B cell (primary cell): ENCODE measurements around the gene S1PR2. TPM values are rescaled to one million over a fixed set of nuclear protein-coding genes. Genes with fewer than 3 reads are reported as not detected.

Source experiments
- ATAC-seq: fragments of 200-7000 bp; cut with Tn5 transposase; one replicate; pipeline ENCODE4 v1.10.0; 2021; ENCODE audit warnings: low read depth, mild to moderate bottlenecking, moderate number of reproducible peaks, moderate library complexity
- CTCF ChIA-PET: fragments of 350-600 bp; sonication (Branson Sonifier 250); formaldehyde crosslinking; loops from one replicate; lab custom pipeline; 2021; ENCODE audit warnings: antibody characterized with exemption, inconsistent platforms; lab: Charles Lee
- POLR2A ChIA-PET: fragments of 350-600 bp; sonication (Branson Sonifier 250); formaldehyde crosslinking; loops from one replicate; lab custom pipeline; 2021; ENCODE audit warnings: antibody characterized with exemption; lab: Charles Lee
- DNase-seq: peaks from one replicate; pipeline ENCODE4 v3.0.0; 2013
- H2AFZ ChIP-seq: 2 replicates; pipeline ENCODE4 v1.6.1; 2012; ENCODE audit warnings: mild to moderate bottlenecking, low read depth, low read length; ENCODE audit not compliant: insufficient read depth, poor library complexity, severe bottlenecking
- H3K27ac ChIP-seq, 2 donors: 1 replicate in 1 of 2; 2 replicates in 1 of 2; pipeline ENCODE4 v1.5.1; 2012 to 2013; ENCODE audit warnings: low read length in 2 of 2, mild to moderate bottlenecking in 2 of 2, moderate library complexity in 1 of 2
- H3K27me3 ChIP-seq, 4 experiments: fragments of 200-600 bp in 1 of 4; sonication (generic) in 1 of 4; replicated peaks in 1 of 4; 1 replicate in 2 of 4; 2 replicates in 2 of 4; pipeline versions ENCODE4 v1.6.1 to v1.7.0; 2013 to 2016; ENCODE audit warnings: low read length in 3 of 4, mild to moderate bottlenecking in 2 of 4, mixed read lengths in 1 of 4, moderate library complexity in 1 of 4; ENCODE audit not compliant: insufficient read depth in 4 of 4, control insufficient read depth in 3 of 4; ENCODE audit errors: control extremely low read depth in 1 of 4
- H3K36me3 ChIP-seq, 2 experiments: replicated peaks in 1 of 2; 1 replicate in 1 of 2; 2 replicates in 1 of 2; pipeline versions ENCODE4 v1.6.1 to v1.7.1; 2013; ENCODE audit warnings: low read length in 1 of 2; ENCODE audit not compliant: insufficient read depth in 2 of 2, control insufficient read depth in 1 of 2; ENCODE audit errors: control extremely low read depth in 1 of 2, extremely low read depth in 1 of 2
- H3K4me1 ChIP-seq, 2 donors: fragments of 200-600 bp in 1 of 2; sonication (generic) in 1 of 2; 1 replicate in 1 of 2; 2 replicates in 1 of 2; pipeline versions ENCODE4 v1.5.1 to v1.6.1; 2013 to 2017; ENCODE audit warnings: low read length in 2 of 2; ENCODE audit not compliant: control insufficient read depth in 2 of 2, insufficient read depth in 2 of 2
- H3K4me2 ChIP-seq: replicated peaks from 2 replicates; pipeline ENCODE3; 2012; ENCODE audit warnings: mild to moderate bottlenecking, low read depth, low read length; ENCODE audit not compliant: poor library complexity, severe bottlenecking
- H3K4me3 ChIP-seq, 5 experiments: fragments of 200-600 bp in 1 of 5; sonication (generic) in 1 of 5; 1 replicate in 3 of 5; 2 replicates in 2 of 5; pipeline versions ENCODE4 v1.5.1 to v1.7.0; 2011 to 2016; ENCODE audit warnings: low read length in 4 of 5, mild to moderate bottlenecking in 4 of 5, low read depth in 2 of 5, control low read depth in 1 of 5, moderate library complexity in 1 of 5; ENCODE audit not compliant: insufficient read depth in 1 of 5; ENCODE audit errors: control extremely low read depth in 1 of 5, extremely low read depth in 1 of 5
- H3K79me2 ChIP-seq: fragments of 200-600 bp; sonication (generic); one replicate; pipeline ENCODE4 v1.6.0; 2016; ENCODE audit warnings: low read length; ENCODE audit not compliant: control insufficient read depth, insufficient read depth
- H3K9ac ChIP-seq: fragments of 200-600 bp; sonication (generic); 2 replicates; pipeline ENCODE4 v1.6.1; 2017; ENCODE audit warnings: mild to moderate bottlenecking, low read length, moderate library complexity
- H3K9me3 ChIP-seq, 3 donors: one replicate each; pipeline versions ENCODE4 v1.6.1 to v1.7.1; 2013; ENCODE audit warnings: low read length in 2 of 3; ENCODE audit not compliant: control insufficient read depth in 2 of 3, insufficient read depth in 1 of 3; ENCODE audit errors: control extremely low read depth in 1 of 3
- H4K20me1 ChIP-seq: 2 replicates; pipeline ENCODE4 v1.6.0; 2012; ENCODE audit warnings: mild to moderate bottlenecking, low read length; ENCODE audit not compliant: insufficient read depth, control insufficient read depth, poor library complexity, severe bottlenecking
- H3K27ac Mint-ChIP-seq: one replicate; pipeline ENCODE4 v1.8.0; 2021; ENCODE audit warnings: mixed read lengths
- H3K27me3 Mint-ChIP-seq: one replicate; pipeline ENCODE4 v1.8.0; 2021; ENCODE audit warnings: mixed read lengths
- H3K4me1 Mint-ChIP-seq: one replicate; pipeline ENCODE4 v1.8.0; 2021; ENCODE audit warnings: mixed read lengths
- H3K4me3 Mint-ChIP-seq: one replicate; pipeline ENCODE4 v1.8.0; 2021; ENCODE audit warnings: mixed read lengths
- H3K9me3 Mint-ChIP-seq: one replicate; pipeline ENCODE4 v1.8.0; 2022; ENCODE audit warnings: mixed read lengths; ENCODE audit not compliant: insufficient read depth
- EZH2 ChIP-seq: IDR thresholded peaks from 2 replicates; pipeline ENCODE4 v1.6.1; 2012; ENCODE audit warnings: borderline replicate concordance, low read depth, mild to moderate bottlenecking, moderate library complexity, low read length; ENCODE audit not compliant: insufficient read depth, poor library complexity, severe bottlenecking
- WGBS: methylation state at CpG from one replicate; pipeline ENCODE4 v1.1.5; 2013; ENCODE audit warnings: missing lambda C conversion rate; ENCODE audit not compliant: insufficient coverage; 5-methylcytosine and 5-hydroxymethylcytosine counted together
- intact Hi-C: fragments of 100-400 bp; cut with micrococcal nuclease; formaldehyde crosslinking; loops from one replicate; pipeline ENCODE4 v1.10.0; 2022
- polyA plus RNA-seq: library from polyadenylated mRNA; depleted of rRNA; stranded (reverse); fragments of >200 nt; gene quantifications from 2 replicates; pipeline ENCODE4 v1.2.3, GENCODE V29; 2012
- total RNA-seq, 2 donors: library from RNA; stranded (reverse); fragments of 120-200 nt in 1 of 2; gene quantifications; 1 replicate in 1 of 2; 2 replicates in 1 of 2; pipeline versions ENCODE4 v1.2.3 to v1.2.4, GENCODE V29; 2013 to 2022
- TF ChIP-seq, protein P1 (sequence below): fragments of 200-600 bp; IDR thresholded peaks from one replicate; pipeline ENCODE4 v1.8.0; 2022; ENCODE audit warnings: antibody characterized with exemption, mild to moderate bottlenecking

The S1PR2 gene
- total and polyA plus RNA-seq, 2 donors (not counting 1 experiment from before 2014, with no cell fraction given) = 1.8 to 4.4 TPM

DNA sequence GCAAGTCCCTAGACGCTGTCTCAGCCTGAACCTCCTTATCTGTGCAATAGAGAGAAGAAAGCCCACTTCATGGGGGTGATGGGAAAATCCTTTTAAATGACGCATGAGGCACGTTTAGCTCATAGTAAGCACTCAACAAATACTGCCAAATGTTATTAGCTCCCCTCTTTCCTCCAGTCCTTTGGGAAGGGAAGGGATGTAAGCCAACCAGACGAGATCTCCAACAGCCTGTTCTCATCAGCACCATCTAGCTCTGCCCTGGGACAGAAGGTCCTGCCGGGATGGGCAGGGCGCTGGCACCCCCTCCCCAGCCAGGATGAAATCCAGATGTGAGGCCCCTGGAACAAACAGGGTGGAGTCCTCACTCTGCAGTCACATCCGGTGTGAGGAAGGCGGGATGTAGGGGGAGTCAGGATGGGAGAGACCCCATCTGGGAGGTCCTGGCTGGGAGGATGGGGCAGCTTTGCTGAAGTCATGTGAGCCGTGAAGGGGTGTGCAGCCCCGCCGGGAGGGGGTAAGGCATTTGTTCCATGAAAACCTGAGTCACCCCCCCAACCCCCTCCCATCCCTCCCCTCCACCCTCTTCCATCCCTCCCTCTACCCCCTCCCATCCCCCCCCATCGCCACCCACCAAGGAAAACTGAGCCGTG is 4.6 kb downstream of the S1PR2 start:
- ATAC-seq = no peak
- Mint-ChIP-seq H3K27ac (peak overlapping the region; percentile 13), H3K9me3 (no peaks in the 10 kb centered on the region), H3K27me3 (no peaks in the 10 kb centered on the region), H3K4me1 (peaks cover 26% of the 10 kb centered on the region), H3K4me3 (no peak overlapping the region)
- Histone ChIP-seq H3K9ac (no peak overlapping the region), H3K27ac (no peak overlapping the region), H4K20me1 (no peaks in the 10 kb centered on the region), H3K4me3 (no peak overlapping the region), H3K4me2 (no peak overlapping the region), H3K79me2 (peaks cover 10% of the 10 kb centered on the region), H3K4me1 (peaks cover 15 to 27% of the 10 kb centered on the region in 2 donors), H3K36me3 (no peaks in the 10 kb centered on the region), H3K9me3 (no peaks in the 10 kb centered on the region), H2AFZ (no peak overlapping the region), H3K27me3 (no peaks in the 10 kb centered on the region)
- DNase-seq = no peak
- intact Hi-C loops = no loop called here
- WGBS = 93% methylated on average over 3 of the region's 13 CpGs
- ChIA-PET POLR2A (interaction anchor here (0.6 kb wide), 3 partner anchors 23 to 1960 kb away, joined by 3 to 7 read pairs (median 4); no protein-coding TSS in a partner anchor), CTCF (interaction anchor here (0.5 to 13.7 kb wide), 7 partner anchors 10 to 107 kb away, joined by 3 to 236 read pairs (median 3); partner anchors contain the start of genes EIF3G and MRPL4)
- TF ChIP-seq EZH2 = no peak
- TF ChIP-seq, protein P1, sequence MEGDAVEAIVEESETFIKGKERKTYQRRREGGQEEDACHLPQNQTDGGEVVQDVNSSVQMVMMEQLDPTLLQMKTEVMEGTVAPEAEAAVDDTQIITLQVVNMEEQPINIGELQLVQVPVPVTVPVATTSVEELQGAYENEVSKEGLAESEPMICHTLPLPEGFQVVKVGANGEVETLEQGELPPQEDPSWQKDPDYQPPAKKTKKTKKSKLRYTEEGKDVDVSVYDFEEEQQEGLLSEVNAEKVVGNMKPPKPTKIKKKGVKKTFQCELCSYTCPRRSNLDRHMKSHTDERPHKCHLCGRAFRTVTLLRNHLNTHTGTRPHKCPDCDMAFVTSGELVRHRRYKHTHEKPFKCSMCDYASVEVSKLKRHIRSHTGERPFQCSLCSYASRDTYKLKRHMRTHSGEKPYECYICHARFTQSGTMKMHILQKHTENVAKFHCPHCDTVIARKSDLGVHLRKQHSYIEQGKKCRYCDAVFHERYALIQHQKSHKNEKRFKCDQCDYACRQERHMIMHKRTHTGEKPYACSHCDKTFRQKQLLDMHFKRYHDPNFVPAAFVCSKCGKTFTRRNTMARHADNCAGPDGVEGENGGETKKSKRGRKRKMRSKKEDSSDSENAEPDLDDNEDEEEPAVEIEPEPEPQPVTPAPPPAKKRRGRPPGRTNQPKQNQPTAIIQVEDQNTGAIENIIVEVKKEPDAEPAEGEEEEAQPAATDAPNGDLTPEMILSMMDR = no peak

DNA sequence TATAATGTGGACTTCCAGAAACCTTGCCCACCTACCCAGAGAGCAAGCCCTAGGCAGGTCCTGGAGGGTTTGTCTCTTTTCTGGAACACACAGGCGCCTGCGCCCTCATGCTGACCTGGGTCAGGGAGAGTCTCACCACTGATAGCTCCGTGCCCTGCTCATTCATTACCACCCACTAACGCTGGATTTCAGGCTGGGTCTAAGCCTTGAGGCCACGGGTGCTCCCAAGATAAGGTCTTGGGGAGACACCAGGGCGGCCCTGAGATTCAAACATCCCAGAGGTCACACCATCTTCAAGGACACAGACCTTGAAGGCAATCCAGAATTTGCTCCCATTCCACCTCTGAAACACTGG is 5.1 kb downstream of the S1PR2 start:
- Histone ChIP-seq H3K36me3 (no peaks in the 10 kb centered on the region), H4K20me1 (no peaks in the 10 kb centered on the region), H3K9ac (no peak overlapping the region), H3K27me3 (no peaks in the 10 kb centered on the region), H3K9me3 (no peaks in the 10 kb centered on the region), H2AFZ (no peak overlapping the region), H3K4me3 (no peak overlapping the region), H3K27ac (no peak overlapping the region), H3K4me1 (peaks cover 15 to 26% of the 10 kb centered on the region in 2 donors), H3K79me2 (peaks cover 10% of the 10 kb centered on the region), H3K4me2 (no peak overlapping the region)
- H3K4me3 Mint-ChIP-seq = no peak overlapping the region
- ATAC-seq = no peak
- no peak for DNase-seq
- TF ChIP-seq, protein P1 = no peak
- no peak for TF ChIP-seq EZH2
- no peaks in the 10 kb centered on the region for H3K9me3 Mint-ChIP-seq
- H3K27ac Mint-ChIP-seq = no peak overlapping the region
- POLR2A ChIA-PET = interaction anchor here (0.6 kb wide), 2 partner anchors 124 to 1959 kb away, joined by 4 to 7 read pairs; no protein-coding TSS in a partner anchor
- 93% methylated on average over 5 of the region's 6 CpGs for WGBS
- H3K27me3 Mint-ChIP-seq = no peaks in the 10 kb centered on the region
- CTCF ChIA-PET = interaction anchor here (1.2 to 13.7 kb wide), 4 partner anchors 20 to 107 kb away, joined by 3 to 236 read pairs (median 3); partner anchors contain the start of genes EIF3G and MRPL4
- intact Hi-C loops = no loop called here
- peaks cover 25% of the 10 kb centered on the region for H3K4me1 Mint-ChIP-seq
